Measurements from ENCODE around the gene AKAP14. TPM values are rescaled to one million over a fixed set of nuclear protein-coding genes. Genes with fewer than 3 reads are reported as not detected.
"Not testable (repeated sequence)": the region's sequence is repeated elsewhere in the genome, so short reads cannot be mapped to it uniquely, and the experiment has no call there.

Gene AKAP14
- total RNA-seq, 2 experiments from 2014 or later: not detected

DNA sequence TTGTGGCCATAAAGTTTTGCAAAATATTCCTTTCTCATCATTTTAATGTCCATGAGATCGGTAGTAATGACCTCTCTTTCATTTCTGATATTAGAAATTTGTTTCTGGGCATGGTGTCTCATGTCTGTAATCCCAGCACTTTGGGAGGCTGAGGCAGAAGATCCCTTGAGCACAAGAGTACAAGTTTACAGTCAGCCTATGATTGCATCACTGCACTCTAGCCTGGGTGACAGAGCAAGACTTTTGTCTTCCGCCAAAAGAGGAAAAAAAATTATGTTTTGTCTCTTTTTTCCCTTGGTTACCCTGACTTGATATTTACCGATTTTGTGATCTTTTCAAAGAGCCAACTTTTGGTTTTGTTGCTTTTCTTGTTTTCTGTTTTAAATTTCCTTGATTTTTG is 58.7 kb downstream of the AKAP14 start:
- H3K27ac Mint-ChIP-seq: no peak overlapping the region
- H3K4me1 Mint-ChIP-seq: peaks cover 33% of the 10 kb centered on the region
- no peak overlapping the region for H3K4me3 Mint-ChIP-seq
- H3K27me3 Mint-ChIP-seq: peaks cover 20% of the 10 kb centered on the region
- no peaks in the 10 kb centered on the region for H3K36me3 Mint-ChIP-seq
- no peaks in the 10 kb centered on the region for H3K9me3 Mint-ChIP-seq
- no peak for DNase-seq

DNA sequence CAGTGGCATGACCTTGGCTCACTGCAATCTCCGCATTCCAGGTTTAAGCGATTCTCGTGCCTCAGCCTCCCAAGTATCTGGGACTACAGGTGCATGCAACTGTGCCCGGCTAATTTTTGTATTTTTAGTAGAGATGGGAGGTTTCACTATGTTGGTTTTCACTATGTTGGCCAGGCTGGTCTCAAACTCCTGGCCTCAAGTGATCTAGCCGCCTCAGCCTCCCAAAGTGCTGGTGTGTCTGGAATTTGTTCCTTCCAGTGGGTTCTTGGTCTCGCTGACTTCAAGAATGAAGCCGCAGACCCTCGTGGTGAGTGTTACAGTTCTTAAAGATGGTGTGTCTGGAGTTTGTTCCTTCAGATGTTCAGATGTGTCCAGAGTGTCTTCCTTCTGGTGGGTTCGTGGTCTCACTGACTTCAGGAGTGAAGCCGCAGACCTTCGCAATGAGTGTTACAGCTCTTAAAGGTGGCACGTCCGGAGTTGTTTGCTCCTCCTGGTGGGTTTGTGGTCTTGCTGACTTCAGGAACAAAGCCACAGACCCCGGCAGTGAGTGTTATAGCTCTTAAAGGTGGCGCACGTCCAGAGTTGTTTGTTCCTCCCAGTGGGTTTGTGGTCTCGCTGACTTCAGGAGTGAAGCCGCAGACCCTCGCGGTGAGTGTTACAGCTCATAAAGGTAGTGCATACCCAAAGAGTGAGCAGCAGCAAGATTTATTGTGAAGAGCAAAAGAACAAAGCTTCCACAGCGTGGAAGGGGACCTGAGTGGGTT is 60.3 kb downstream of the AKAP14 start:
- not testable (repeated sequence) for H3K36me3 Mint-ChIP-seq, H3K9me3 Mint-ChIP-seq
- Mint-ChIP-seq H3K27ac (peak overlapping the region; percentile 61), H3K27me3 (peaks cover 27% of the 10 kb centered on the region), H3K4me3 (peak overlapping the region; percentile 29), H3K4me1 (peaks cover 33% of the 10 kb centered on the region)
- DNase-seq: peak; percentile 68

DNA sequence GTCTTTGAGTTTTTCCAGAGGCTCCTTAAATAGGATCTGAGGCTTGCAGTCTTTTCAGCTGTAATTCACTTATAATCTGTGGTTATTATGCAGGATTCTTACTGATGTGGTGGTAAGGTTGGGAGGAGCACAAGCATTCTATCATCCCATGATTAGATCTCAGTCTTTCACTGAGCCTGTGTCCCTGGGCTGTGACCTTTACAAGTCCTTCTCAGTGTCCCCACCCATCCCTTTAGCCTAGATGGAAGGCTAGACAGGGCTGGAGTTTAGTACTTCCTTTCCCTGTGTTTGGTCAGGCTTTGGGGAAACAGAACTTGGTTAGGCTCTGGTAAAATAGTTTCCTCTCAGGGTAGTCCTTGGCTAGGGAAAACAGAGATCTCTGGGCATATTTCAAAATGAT is 64.9 kb downstream of the AKAP14 start:
- Mint-ChIP-seq H3K27ac (no peak overlapping the region), H3K36me3 (no peaks in the 10 kb centered on the region), H3K4me3 (no peak overlapping the region), H3K9me3 (no peaks in the 10 kb centered on the region), H3K27me3 (peaks cover 32% of the 10 kb centered on the region), H3K4me1 (peaks cover 12% of the 10 kb centered on the region)
- no peak for DNase-seq

DNA sequence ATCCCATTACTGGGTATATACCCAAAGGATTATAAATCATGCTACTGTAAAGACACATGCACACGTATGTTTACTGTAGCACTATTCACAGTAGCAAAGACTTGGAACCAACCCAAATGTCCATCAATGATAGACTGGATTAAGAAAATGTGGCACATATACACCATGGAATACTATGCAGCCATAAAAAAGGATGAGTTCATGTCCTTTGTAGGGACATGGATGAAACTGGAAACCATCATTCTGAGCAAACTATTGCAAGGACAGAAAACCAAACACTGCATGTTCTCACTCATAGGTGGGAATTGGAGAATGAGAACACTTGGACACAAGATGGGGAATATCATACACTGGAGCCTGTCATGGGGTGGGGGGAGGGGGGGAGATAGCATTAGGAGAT is 71.1 kb downstream of the AKAP14 start:
- not testable (repeated sequence) for H3K4me3 Mint-ChIP-seq, DNase-seq, H3K27ac Mint-ChIP-seq, H3K36me3 Mint-ChIP-seq, H3K4me1 Mint-ChIP-seq, H3K9me3 Mint-ChIP-seq
- H3K27me3 Mint-ChIP-seq: peaks cover 14% of the 10 kb centered on the region

Other genes with a start within 250 kb of the AKAP14 start
- gene SEPTIN6, start 202.7 kb upstream of the AKAP14 start, total RNA-seq: 100 to 1,000 TPM; 187 to 202 TPM
- under 1 TPM; 0.14 to 0.18 TPM for gene SOWAHD, start 137.3 kb upstream of the AKAP14 start, total RNA-seq
- gene RPL39, start 104.3 kb upstream of the AKAP14 start, total RNA-seq: 1,000 to 10,000 TPM; 2,459 to 2,591 TPM
- 10 to 100 TPM; 21.0 to 21.2 TPM for gene UPF3B, start 42.9 kb upstream of the AKAP14 start, total RNA-seq
- 10 to 100 TPM; 28.2 to 28.4 TPM for gene RNF113A, start 24.2 kb upstream of the AKAP14 start, total RNA-seq
- 10 to 100 TPM; 93.8 to 95.1 TPM for gene NDUFA1, start 24.1 kb upstream of the AKAP14 start, total RNA-seq
- 1 to 10 TPM; 8.3 to 9.7 TPM for gene NKAP, start 47.9 kb downstream of the AKAP14 start, total RNA-seq
- gene RHOXF2B, start 181.8 kb downstream of the AKAP14 start, total RNA-seq: not detected
- not detected for gene RHOXF1, start 220.0 kb downstream of the AKAP14 start, total RNA-seq

Data from activated naive CD8-positive, alpha-beta T cell treated with anti-CD3 and anti-CD28 coated beads for 36 hours (primary cell).